NCI-H1105 (cell line): ENCODE data around the gene REEP5.
"Not testable (repeated sequence)": the region's sequence is repeated elsewhere in the genome, so short reads cannot be mapped to it uniquely, and the experiment has no call there.

ENCODE experiments used
- DNase-seq: peaks from one replicate; lab custom pipeline; 2025; lab: John Stamatoyannopoulos, UW

Gene REEP5

DNA sequence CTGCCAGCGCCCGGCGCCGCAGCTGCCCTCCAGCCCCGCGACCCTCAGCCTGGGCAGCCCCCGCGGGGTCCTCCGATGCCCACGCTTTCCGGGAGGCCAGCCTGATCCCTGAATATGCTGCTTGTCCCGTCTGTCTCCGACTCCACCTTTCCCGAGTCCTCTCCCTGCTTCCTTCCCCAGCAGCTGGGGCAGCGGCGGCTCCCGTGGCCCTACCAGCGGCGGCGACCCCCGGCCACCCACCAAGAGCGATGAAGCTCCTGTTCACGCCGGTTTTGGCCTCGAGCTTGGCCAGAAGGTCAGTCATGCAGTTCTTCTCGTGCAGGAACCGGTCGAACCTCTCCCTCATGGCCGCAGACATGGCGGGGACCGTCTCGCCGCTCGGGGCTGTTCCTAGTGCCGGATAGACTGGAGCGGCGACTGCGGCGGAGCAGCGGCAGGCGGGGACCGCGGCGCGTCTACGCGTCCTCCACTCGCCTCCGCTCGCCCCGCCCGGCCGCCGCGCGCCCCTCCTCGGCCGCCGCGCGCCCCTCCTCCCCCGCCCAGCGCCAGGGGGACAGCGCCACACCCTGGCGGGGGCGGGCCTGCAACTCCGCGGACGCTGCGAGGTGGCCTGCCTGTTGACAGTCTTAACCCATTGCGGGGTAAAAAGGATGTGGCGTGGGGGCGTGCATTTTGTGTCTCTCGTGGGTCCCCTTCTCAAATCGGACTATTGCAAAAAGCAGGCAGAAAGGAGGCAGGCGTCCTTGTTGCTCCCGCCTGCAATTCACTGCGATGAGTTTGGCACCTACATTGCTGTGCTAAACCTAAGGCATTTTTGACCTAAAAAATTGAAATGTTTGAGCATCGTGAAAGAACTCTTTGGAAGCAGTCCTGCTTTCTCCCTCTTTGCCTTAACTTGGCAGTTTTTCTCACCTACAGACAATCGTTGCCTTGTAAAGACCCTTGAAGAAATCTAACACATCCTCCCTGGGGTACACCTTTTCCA, at the start of gene REEP5:
TSS of gene REEP5 (minus strand) at position 395 of the 985 bp plus-strand sequence. CDS start at position 358, 37 bp downstream.
- peak; percentile 59 for DNase-seq

DNA sequence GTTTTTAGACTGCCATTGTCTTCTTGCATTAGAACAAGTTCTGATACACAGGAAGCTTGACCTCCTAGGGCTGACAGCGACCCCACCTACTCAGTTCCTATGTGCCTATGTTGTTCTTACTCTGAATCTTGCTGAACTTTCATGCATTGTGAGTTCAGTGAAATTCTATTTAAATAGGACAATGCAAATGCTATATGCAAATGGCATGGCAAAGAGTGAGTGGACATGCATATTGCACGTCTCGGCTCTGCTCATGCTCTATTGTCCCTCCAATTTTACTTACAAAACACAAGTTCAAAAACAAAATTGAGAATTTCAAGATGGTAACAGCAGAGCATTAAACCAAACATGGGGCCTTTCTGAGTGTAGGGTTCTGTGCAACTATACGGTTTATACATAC, 49.2 kb upstream of the REEP5 start:
- no peak for DNase-seq

DNA sequence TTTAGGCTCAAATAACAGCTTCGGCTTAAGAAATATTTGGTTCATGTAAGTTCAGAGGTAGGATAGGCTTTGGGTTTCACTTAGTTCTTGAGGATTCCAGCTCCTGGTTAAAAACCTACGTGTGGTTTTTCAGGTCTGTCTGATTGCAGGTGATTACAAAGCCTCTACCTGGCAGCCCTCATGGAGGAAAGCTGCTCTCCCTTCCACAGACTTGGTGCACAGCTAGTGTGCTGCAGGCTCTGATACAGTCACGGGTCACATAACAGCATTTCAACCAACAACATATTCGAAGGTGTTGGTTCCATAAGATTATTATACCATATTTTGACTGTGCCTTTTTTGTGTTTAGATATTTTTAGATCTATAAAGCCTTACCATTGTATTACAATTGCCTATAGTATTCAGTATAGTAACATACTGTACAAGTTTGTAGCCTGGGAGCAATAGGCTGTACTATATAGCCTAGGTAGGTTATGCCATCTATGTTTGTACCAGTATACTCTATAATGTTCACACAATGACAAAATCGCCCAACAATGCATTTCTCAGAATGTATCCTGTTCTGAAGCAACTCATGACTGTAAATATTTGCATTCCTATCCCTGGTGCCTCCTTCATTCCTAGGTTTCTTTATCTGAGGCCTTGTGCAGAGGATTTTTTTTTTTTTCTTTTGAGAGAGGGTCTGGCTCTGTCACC, 46.5 kb upstream of the REEP5 start:
- no peak for DNase-seq

DNA sequence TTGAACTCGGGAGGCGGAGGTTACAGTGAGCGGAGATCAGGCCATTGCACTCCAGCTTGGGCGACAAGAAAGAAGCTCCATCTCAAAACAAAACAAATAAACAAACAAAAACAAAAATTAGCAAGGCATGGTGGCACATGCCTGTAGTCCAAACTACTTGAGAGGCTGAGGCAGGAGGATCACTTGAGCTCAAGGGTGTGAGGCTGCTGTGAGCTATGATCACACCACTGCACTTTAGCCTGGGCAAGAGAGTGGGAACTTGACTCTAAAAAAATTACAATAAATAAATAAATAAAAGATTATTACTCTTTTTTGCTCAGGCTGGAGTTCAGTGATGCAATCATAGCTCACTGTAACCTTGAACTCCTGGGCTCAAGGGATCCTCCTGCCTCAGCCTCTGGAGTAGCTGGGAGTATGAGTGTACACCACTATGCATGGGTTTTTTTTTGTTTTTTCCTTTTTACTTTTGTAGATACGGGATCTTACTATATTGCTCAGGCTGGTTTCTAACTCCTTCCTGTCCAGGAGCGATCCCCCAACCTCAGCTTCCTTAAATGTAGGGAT, 45.6 kb upstream of the REEP5 start:
- no peak for DNase-seq

DNA sequence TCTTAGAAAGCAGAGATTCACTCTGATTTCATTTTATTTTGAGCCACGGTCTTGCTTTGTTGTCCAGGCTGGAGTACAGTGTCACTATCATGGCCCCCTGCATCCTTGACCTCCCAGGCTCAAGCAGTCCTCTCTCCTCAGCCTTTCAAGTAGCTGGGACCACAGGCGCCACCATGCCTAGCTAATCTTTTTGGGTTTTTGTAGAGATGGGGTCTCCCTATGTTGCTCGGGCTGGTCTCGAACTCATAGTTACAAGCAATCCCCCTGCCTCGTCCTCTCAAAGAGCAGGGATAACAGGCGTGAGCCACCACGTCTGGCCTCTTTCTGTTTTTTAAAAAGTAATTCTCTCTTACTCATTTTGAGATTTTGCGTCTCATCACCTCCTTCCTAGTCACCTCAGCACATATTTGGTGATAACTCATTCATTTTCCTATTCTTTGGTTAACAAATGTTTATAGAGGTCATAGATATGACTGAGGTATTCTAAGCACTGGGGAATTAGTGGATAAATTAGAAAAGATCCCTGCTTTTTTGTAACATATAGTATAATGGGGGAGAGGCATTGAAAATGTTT, 43.8 kb upstream of the REEP5 start:
- no peak for DNase-seq

DNA sequence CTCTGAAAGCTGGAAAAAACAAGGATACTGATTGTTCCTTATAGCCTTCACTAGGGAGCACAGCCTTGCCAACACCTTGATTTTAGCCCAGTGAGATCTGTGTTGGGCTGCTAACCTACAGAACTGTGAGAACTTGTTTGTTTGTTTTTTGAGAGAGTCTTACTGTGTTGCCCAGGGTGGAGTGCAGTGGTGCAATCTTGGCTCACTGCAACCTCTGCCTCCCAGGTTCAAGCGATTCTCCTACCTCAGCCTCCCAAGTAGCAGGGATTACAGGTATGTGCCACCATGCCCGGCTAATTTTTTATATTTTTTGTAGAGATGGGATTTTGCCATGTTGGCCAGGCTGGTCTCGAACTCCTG, 41.3 kb upstream of the REEP5 start:
- DNase-seq = not testable (repeated sequence)

DNA sequence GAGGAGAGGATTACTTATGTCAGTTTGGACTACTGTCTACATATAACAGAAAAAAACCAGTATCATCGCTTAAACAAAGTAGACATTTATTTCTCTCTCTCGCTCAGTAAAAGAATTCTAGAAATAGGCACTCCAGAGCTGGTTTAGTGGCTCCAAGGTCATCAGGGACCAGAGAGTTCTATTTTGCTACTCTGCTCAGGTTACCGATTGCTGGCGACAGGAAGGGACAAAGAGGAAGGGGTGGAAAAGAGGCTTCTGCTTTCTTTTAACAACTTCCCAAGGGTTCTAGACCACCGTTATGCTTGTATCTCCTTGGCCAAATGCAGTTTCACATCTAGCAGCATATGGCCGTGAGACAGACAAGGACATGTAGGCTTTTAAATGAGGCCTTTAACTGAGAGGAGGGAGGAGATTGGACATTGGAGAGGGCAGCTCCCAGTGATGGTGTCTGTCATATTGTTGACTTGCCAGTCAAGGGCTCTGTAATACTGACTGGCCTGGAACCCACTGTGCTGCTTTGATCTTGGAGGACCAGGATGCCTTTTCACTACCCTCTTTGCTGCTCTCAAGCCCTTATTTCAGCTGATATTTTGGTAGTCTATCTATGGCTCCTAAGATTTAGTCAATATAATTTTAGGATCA, 39.0 kb upstream of the REEP5 start:
- no peak for DNase-seq

DNA sequence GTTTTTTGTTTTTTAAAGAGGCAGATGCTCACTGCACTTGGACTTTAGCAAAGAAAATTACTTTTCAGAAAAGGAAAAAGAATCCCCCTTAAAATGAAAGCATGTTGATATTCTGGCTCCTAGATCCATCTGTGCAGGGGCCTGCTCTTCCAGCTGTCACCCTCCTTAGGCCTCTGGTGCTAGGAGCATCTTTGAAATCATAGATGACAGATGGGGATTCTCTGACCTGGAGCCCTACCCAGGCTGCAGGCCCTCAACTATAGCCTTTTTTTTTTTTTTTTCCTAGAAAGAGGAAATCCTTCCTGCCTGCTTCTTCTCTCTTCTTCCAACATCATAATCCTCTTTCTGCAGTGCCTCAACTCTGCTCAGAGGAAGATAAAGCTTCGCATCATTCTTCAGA, 38.3 kb upstream of the REEP5 start:
- DNase-seq = no peak

DNA sequence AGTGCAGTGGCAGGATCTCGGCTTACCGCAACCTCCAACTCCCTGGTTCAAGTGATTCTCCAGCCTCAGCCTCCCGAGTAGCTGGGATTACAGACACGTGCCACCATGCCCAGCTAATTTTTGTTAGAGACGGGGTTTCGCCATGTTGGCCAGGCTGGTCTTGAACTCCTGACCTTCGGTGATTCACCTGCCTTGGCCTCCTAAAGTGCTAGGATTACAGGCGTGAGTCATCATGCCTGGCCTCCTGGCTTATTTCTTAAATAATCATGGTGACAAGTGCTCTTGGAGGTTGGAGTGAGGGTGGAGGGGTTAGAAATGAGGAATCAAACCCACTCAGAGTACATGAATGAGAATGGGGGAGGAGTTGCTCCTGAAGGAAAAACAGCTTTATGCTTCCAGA, 37.8 kb upstream of the REEP5 start:
- DNase-seq = not testable (repeated sequence)

DNA sequence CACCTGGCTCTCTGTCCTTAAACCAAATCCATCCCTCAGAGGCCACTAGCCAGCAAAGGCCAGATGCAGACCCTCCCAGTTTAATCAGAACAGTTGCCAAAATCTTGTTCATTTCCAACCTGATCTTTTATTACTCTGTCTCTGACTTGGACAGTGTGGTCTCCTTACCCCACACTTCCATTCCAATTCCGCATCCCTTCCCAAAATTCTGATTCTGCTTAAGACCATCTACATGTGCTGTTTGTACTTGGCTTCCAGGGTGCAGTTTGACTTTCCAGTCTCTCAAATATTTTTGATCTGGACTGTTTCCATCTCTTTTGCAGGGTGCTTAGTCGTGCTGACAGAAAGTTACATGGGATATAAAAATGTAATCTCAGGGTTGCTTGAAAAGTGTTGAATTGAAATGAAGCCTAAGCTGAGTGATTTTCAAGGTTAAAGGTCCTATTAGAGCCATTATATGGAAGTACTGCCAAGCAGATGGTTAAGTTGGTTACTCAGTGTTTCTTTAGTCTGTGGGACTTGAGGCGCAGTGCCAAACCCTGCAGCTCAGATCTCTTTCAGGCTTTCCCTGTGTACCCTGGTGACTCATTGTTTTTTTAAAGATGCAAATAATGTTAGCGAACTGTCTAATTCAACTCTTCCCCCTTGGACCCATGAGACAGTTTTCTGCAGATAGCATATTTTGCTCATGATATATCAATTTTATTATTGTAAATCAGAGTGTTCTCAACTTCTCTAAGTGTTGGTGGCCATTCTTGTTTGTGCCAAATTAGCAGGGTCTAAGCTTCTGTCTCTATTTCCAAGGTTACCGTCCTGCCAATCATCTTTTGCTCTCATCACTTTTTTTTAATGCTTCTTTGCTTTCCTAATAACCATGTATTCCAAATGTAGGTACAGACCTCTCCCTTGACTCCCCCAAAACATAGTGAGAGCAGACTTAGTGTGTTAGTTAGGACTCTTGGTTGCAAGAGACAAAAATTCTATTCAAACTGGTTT, 36.4 kb upstream of the REEP5 start:
- DNase-seq = no peak

DNA sequence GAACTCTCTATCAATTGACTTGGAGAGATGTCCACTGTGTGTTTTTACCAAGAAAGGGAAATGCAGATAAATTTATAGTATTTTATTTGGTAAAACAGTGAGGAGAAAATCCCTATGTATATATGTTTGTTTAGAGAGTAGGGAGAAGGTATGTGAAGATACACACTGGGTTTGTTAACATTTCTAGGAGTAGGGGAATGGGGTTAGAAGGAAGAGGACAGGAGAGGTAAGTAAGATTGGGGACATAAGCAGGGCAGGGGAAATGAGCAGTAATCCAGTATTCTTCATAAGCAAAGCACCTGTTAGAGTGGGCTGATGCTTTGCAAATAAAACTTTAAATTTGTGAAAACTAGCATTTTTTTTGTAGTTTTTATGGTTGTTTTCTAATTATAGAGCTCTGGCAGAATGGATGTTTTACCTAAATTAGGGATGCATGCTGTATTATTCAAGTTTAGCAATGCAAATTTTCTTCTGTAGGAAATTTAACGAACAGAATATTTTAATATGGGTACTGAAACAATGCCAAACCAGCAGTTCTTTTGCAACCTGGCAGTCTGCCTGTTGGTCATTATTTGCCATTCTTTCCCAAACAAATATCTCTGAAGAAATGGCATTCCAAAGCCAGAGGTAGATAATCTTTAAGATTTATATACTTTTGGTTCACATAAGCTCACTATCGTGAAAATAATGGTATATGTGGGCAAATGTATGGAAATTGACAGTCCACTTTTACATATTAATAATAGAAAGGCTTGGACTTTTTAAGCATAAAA, 35.2 kb upstream of the REEP5 start:
- DNase-seq = no peak

DNA sequence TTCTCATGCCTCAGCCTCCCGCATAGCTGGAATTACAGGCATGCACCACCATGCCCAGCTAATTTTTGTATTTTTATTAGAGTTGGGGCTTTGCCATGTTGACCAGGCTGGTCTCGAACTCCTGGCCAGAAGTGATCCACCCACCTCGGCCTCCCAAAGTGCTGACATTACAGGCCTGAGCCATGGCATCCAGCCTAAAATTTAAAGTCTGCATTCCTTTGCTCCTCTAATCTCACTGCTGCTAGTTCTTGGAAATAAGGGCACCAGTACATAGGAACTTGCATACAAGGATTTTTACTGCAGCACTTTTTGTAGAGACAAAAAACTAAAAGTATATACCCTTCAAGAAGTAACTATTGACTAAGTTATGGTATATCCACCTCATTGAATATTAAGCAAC, 34.6 kb upstream of the REEP5 start:
- no peak for DNase-seq

DNA sequence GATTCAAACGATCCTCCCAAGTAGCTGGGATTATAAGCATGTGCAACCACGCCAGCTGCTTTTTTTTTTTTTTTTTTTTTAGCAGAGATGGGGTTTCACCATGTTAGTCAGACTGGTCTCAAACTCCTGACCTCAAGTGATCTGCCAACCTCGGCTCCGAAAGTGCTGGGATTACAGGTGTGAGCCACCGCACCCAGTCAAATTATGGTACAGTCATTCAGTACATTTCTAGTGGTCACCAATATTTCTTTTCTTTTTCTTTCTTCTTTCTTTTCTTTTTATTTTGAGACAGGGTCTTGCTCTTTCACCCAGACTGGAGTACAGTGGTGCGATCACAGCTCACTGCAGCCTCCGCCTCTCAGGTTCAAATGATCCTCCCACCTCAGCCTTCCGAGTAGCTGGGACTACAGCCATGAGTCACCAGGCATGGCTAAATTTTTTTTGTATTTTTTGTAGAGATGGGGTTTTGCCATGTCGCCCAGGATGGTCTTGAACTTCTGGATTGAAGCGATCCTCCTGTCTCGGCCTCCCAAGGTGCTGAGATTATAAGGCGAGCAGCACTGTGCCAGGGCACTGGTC, 29.2 kb upstream of the REEP5 start:
- no peak for DNase-seq

DNA sequence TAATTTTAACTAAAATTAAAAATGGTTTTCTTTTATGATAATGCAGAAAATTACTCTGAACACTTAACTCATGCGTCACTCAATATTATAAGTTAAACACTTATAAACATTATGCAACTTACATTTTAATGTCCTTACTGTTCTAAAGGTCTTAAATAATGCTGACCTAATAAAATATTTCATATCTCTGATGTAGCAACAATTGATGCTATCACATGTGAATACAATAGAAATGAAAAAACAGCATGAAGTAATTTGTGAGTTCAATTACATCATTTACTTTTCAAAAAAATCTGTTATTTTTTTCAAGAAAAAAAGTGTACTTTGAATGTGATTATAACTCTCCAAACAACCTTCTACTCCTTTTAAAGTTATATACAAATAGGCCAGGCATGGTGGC, 26.4 kb upstream of the REEP5 start:
- no peak for DNase-seq

DNA sequence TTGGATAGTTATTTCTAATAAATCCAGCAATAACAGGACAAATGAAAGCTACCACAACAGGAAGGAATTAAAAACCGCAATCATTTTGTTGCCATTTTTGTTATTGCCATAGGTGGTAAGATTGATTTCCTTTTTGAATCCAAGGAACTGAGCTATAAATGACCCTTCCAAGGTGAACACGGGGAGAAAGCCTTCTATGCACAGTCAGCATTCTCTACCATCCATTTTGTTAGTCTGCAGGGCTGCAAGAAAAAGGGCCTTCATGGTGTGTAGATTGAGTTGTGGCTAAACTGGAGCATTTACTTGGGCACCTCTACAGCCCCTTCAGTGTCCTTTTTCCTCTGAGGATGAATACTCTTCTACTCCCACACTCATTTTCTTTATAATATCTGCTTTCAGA, 18.6 kb upstream of the REEP5 start:
- DNase-seq = no peak

DNA sequence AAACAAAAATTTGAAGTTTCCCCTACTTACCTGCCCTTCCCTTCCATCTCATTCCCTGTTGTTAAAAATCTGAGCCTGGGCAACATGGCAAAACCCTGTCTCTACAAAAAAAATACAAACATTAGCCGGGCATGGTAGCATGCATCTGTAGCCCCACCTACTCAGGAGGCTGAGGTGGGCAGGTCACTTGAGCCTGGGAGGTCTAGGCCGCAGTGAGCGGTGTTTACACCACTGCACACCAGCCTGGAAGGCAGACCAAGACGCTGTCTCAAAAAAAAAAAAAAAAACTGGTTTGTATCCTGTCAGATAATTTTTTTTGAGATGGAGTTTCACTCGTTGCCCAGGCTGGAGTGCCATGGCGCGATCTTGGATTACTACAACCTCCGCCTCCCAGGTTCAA, 16.3 kb upstream of the REEP5 start:
- no peak for DNase-seq

DNA sequence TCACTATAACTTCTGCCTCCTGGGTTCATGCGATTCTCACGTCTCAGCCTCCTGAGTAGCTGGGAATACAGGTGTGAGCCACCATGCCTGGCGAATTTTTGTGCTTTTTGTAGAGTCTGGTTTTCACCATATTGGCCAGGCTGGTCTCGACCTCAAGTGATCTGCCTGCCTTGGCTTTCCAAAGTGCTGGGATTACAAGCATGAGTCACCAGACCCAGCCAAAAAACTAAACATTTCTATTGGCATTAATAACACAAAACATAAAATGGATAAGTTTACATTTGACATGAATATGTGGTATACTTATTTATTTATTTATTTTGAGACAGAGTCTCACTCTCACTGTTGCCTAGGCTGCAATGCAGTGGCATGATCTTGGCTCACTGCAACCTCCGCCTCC, 13.6 kb upstream of the REEP5 start:
- no peak for DNase-seq

DNA sequence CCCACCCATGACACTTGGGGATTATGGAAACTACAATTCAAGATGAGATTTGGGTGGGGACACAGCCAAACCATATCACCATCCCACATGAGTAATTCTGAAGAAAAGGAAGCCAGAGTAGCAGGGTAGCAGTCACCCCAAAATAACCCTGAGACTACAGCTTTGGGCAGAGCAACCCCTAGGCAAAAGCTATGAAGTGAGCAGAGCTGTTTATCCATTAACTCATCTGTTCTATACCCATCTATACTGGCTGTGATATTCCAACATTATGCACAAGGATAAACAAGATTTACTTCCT, 12.3 kb upstream of the REEP5 start:
- DNase-seq = no peak

DNA sequence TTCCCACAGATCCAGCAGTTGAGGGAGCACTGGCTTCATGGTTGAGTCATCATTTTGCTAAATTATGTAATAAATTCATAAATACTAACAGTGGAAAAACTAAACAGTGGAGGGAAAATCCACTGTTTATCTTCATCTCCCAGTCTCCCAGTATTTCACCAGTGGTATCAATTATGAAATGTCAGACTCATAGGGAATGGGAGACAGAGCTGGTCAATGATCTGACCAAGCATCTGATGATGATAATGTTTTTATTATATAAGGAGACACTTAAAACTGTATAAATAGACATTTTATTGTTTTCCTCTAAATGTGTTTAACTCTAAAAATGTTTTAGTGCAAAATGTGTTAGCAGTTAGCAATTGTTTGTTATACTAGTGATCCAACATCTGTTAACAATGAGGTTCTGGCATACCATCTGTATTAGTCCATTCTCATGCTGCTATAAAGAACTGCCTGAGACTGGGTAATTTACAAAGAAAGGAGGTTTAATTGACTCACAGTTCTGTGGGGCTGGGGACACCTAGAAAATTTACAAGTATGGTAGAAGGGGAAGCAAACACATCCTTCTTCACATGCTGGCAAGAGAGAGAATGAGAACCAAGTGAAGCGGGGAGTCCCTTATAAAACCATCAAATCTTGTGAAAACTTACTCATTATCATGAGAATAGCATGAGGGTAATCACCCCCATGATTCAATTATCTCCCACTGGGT, 11.8 kb upstream of the REEP5 start:
- DNase-seq = no peak
